ENCODE measurements around the gene VAMP4.

DNA sequence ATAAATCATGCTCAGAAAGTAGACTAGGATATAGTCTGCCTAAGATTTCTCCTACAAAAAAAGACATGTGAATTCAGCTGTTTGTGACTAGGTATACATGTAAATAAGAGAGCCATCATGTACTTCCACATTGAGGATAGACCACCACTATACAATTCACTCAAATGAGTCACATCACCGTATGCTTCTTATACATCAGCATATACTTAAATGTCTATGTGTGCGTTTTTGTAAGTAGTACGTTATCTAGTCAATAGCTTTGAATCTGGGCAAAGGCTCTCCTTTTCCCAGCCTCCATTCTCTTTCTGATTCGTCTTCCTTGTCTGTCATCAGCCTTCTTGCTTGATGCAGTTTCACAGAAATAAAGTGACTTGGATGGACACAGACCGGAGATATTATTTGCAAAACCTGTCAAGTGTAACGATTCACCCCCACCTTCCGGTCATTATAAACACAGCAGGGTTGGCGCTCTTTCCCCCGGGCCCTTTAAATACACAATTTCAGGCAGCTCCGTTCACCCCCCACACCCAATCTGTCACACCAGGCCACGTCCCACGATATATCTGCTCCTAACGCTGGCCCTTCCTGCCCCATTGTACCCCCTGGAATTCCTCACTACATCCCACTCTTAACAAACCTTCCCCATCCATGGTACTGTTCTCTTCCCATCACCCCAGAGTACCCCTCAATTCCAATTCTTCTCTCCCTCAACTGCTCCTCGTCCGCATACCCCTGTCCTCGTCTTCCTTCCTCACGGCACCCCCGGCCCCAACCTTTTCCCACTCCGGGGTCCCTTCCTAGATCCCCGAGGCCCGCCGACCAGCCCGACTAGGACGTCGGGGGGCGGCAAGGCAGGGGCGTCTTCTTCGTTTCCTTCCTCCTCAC is 636 bp downstream of the VAMP4 start:
- TF ChIP-seq, protein P1, sequence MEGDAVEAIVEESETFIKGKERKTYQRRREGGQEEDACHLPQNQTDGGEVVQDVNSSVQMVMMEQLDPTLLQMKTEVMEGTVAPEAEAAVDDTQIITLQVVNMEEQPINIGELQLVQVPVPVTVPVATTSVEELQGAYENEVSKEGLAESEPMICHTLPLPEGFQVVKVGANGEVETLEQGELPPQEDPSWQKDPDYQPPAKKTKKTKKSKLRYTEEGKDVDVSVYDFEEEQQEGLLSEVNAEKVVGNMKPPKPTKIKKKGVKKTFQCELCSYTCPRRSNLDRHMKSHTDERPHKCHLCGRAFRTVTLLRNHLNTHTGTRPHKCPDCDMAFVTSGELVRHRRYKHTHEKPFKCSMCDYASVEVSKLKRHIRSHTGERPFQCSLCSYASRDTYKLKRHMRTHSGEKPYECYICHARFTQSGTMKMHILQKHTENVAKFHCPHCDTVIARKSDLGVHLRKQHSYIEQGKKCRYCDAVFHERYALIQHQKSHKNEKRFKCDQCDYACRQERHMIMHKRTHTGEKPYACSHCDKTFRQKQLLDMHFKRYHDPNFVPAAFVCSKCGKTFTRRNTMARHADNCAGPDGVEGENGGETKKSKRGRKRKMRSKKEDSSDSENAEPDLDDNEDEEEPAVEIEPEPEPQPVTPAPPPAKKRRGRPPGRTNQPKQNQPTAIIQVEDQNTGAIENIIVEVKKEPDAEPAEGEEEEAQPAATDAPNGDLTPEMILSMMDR (conservative IDR thresholded peaks at IDR 0.05 in 1 of 2, IDR thresholded peaks at IDR 0.05 in 1 of 2; ENCODE audit: extremely low read depth in 1 of 2, insufficient read depth in 1 of 2, low read depth in 1 of 2, low read length in 2 of 2): peak in 1 of 2 donors; percentile 29
- no peak for TF ChIP-seq EZH2 (IDR thresholded peaks at IDR 0.05; ENCODE audit: borderline replicate concordance, low read length)
